AG09309 (cell line): Measurements from ENCODE around the gene ARHGEF25.

Source experiments
- DNase-seq: peaks from one replicate; pipeline ENCODE4 v3.0.0-alpha.2; 2010; ENCODE audit warnings: low read depth
- H3K4me3 ChIP-seq: 2 replicates; pipeline ENCODE4 v1.5.1; 2011; ENCODE audit warnings: mild to moderate bottlenecking, low read depth, low read length, moderate library complexity; ENCODE audit not compliant: control insufficient read depth
- CTCF ChIP-seq: IDR thresholded peaks from 2 replicates; pipeline ENCODE4 v1.5.1; 2011; ENCODE audit warnings: mild to moderate bottlenecking, low read depth, low read length, inconsistent platforms; ENCODE audit not compliant: insufficient read depth, control insufficient read depth; ENCODE audit errors: missing control alignments

The ARHGEF25 gene

GRCh38 chr12:57609781-57610553 lies 1.3 kb upstream of the ARHGEF25 start:
- no peak for DNase-seq
- TF ChIP-seq CTCF = no peak
- H3K4me3 ChIP-seq = no peak overlapping the region

GRCh38 chr12:57610554-57611107 lies 604 bp upstream of the ARHGEF25 start:
- no peak for DNase-seq
- TF ChIP-seq CTCF = no peak
- H3K4me3 ChIP-seq = peak overlapping the region; percentile 74

- peak overlapping the region; percentile 74 for H3K4me3 ChIP-seq
- no peak for TF ChIP-seq CTCF
- no peak for DNase-seq
Measured at GRCh38 chr12:57611827-57612710, 834 bp downstream of the ARHGEF25 start.

- no peak overlapping the region for H3K4me3 ChIP-seq
- DNase-seq = no peak
- TF ChIP-seq CTCF = no peak
Measured at GRCh38 chr12:57612711-57613426, 1.6 kb downstream of the ARHGEF25 start.

GRCh38 chr12:57613427-57614109 lies 2.3 kb downstream of the ARHGEF25 start:
- H3K4me3 ChIP-seq = no peak overlapping the region
- DNase-seq = no peak
- no peak for TF ChIP-seq CTCF
